B cell (primary cell): ENCODE data around the gene NME1.

Experiments used
- CTCF ChIP-seq: fragments of 200-600 bp; IDR thresholded peaks from one replicate; pipeline ENCODE4 v1.8.0; 2022; ENCODE audit warnings: antibody characterized with exemption, mild to moderate bottlenecking
- EZH2 ChIP-seq: IDR thresholded peaks from 2 replicates; pipeline ENCODE4 v1.6.1; 2012; ENCODE audit warnings: borderline replicate concordance, low read depth, mild to moderate bottlenecking, moderate library complexity, low read length; ENCODE audit not compliant: insufficient read depth, poor library complexity, severe bottlenecking

GRCh38 chr17:51128076-51128475 is 25.3 kb upstream of the NME1 start:
- no peak for TF ChIP-seq CTCF
- TF ChIP-seq EZH2, result no peak
